ENCODE results near the gene STPG3. TPM values are rescaled to one million over a fixed set of nuclear protein-coding genes. Genes with fewer than 3 reads are reported as not detected.
A peak's percentile ranks its signal among the peaks of the same experiment; 100 is the strongest.

Gene STPG3
- total and polyA plus RNA-seq, 2 of the 8 experiments (the other 6 are each of a cell fraction or from before 2014, with no cell fraction given) = not detected

GRCh38 chr9:137299938-137300337 is 48.9 kb downstream of the STPG3 start:
- H2BK20ac ChIP-seq (ENCODE audit: low read length) = no peak overlapping the region
- H4K91ac ChIP-seq (replicated peaks; ENCODE audit: insufficient read length, low read length) = no peak overlapping the region
- H3K56ac ChIP-seq (replicated peaks; ENCODE audit: insufficient read length, low read depth, low read length) = no peak overlapping the region
- no peak overlapping the region for H4K8ac ChIP-seq (ENCODE audit: extremely low read depth, insufficient read depth, low read length)
- H3K79me2 ChIP-seq (ENCODE audit: control insufficient read depth in 1 of 2, insufficient read depth in 2 of 2, low read length in 2 of 2) = peaks cover 0 to 3% of the 10 kb centered on the region in 2 experiments; a peak in 1 of 4 replicates
- H3K18ac ChIP-seq (ENCODE audit: extremely low read depth, low read length) = no peak overlapping the region
- peak in 1 of 2 experiments; percentile 71 for DNase-seq (ENCODE audit: low read depth in 1 of 2, low spot score in 2 of 2)
- H3K4ac ChIP-seq (replicated peaks; ENCODE audit: insufficient read length, low read depth, low read length) = no peak overlapping the region
- H3K4me2 ChIP-seq (ENCODE audit: insufficient read depth in 1 of 2, low read depth in 2 of 2, low read length in 2 of 2) = peak overlapping the region; percentile 87 to 98
- H3K27me3 ChIP-seq (replicated peaks in 1 of 4; ENCODE audit: control insufficient read depth in 3 of 4, extremely low read depth in 1 of 4, insufficient read depth in 3 of 4, low read length in 3 of 4) = peaks cover 0 to 30% (median 13%) of the 10 kb centered on the region in 4 experiments; a peak in 5 of 7 replicates
- no peak overlapping the region for H3K14ac ChIP-seq (ENCODE audit: insufficient read length)
- H3K4me1 ChIP-seq (replicated peaks in 1 of 4; ENCODE audit: control insufficient read depth in 3 of 4, insufficient read depth in 4 of 4, low read length in 3 of 4) = peaks cover 3 to 48% (median 41%) of the 10 kb centered on the region in 4 experiments
- FAIRE-seq = no peak
- peaks cover 15% of the 10 kb centered on the region for H3K23me2 ChIP-seq (ENCODE audit: low read depth, low read length)
- no peak overlapping the region for H2BK12ac ChIP-seq (ENCODE audit: low read depth, low read length)
- TF ChIP-seq HDAC2 (IDR thresholded peaks at IDR 0.05; ENCODE audit: borderline replicate concordance in 1 of 2, low read depth in 2 of 2, low read length in 2 of 2) (no peak), GTF2F1 (IDR thresholded peaks at IDR 0.05; ENCODE audit: borderline replicate concordance, low read depth, low read length) (no peak), TAF1 (IDR thresholded peaks at IDR 0.05; ENCODE audit: low read depth, low read length) (0 out of 2 replicates have a peak, but pooled peaks have one; percentile 24), CREB1 (IDR thresholded peaks at IDR 0.05) (peak; percentile 68)
- peaks cover 3% of the 10 kb centered on the region for H3K79me1 ChIP-seq (ENCODE audit: low read depth, low read length)
- peak overlapping the region; percentile 36 for H4K5ac ChIP-seq (ENCODE audit: insufficient read length, low read depth, low read length)
- H3K36me3 ChIP-seq (ENCODE audit: control insufficient read depth in 2 of 4, insufficient read depth in 4 of 4, low read length in 3 of 4) = no peaks in the 10 kb centered on the region
- H3K9me3 ChIP-seq (ENCODE audit: insufficient read depth in 2 of 2, low read depth in 1 of 2, low read length in 1 of 2) = no peaks in the 10 kb centered on the region
- H2BK5ac ChIP-seq (ENCODE audit: low read depth, low read length) = 0 out of 2 replicates have a peak overlapping the region, but pooled peaks have one; percentile 30
- no peak overlapping the region for H2AK5ac ChIP-seq (ENCODE audit: low read depth, low read length)
- H3K4me3 ChIP-seq (ENCODE audit: extremely low read depth in 1 of 4, insufficient read depth in 2 of 4, low read depth in 3 of 4, low read length in 4 of 4) = peak overlapping the region; percentile 83 to 97 (median 84)
- POLR2A ChIA-PET (ENCODE audit: partially characterized antibody) = interaction anchor here (0.6 to 10.0 kb wide), 8 partner anchors 16 to 162 kb away, joined by 3 to 129 read pairs (median 5); partner anchors contain the start of gene TOR4A
- H2AFZ ChIP-seq (ENCODE audit: low read length) = no peak overlapping the region
- no peak overlapping the region for H3K23ac ChIP-seq (ENCODE audit: insufficient read length)
- H2BK120ac ChIP-seq (replicated peaks; ENCODE audit: low read depth, low read length) = no peak overlapping the region
- peak overlapping the region in 1 of 4 experiments; percentile 38; a peak in 3 of 7 replicates for H3K9ac ChIP-seq (replicated peaks in 1 of 4; ENCODE audit: extremely low read depth in 1 of 4, low read depth in 3 of 4, low read length in 3 of 4)
- peaks cover 3 to 11% of the 10 kb centered on the region in 2 experiments for H4K20me1 ChIP-seq (replicated peaks in 1 of 2; ENCODE audit: control insufficient read depth in 1 of 2, insufficient read depth in 2 of 2, low read length in 2 of 2)
- no peak overlapping the region for H2BK15ac ChIP-seq (ENCODE audit: low read length)
- 4% methylated on average over 16 of the region's 16 CpGs; no CpG with 5 or more reads in 1 of the 2 experiments for WGBS, 2 experiments (ENCODE audit: extremely low coverage in 1 of 2, insufficient coverage in 1 of 2, insufficient read length in 1 of 2, insufficient replicate concordance in 2 of 2, low coverage in 1 of 2, low lambda C conversion rate in 2 of 2, missing lambda C conversion rate in 1 of 2)
- H3K27ac ChIP-seq (ENCODE audit: low read depth, low read length) = no peak overlapping the region
- CTCF ChIA-PET (ENCODE audit: partially characterized antibody) = interaction anchor here (0.5 to 1.9 kb wide), 4 partner anchors 13 to 19 kb away, joined by 3 to 5 read pairs (median 4); no protein-coding TSS in a partner anchor

Measured in H1 (cell line).